ENCODE measurements around the gene CORO2A.

CORO2A gene

GRCh38 chr9:98218562-98219363 lies 26.3 kb upstream of the CORO2A start:
- no peak for DNase-seq

GRCh38 chr9:98217255-98217654 lies 24.8 kb upstream of the CORO2A start:
- DNase-seq, result no peak

- DNase-seq, result no peak
Measured at GRCh38 chr9:98216391-98216790, 24.0 kb upstream of the CORO2A start.

GRCh38 chr9:98215821-98216220 lies 23.4 kb upstream of the CORO2A start:
- peak; percentile 26 for DNase-seq

GRCh38 chr9:98215271-98215670 lies 22.8 kb upstream of the CORO2A start:
- DNase-seq, result no peak

- no peak for DNase-seq
Measured at GRCh38 chr9:98214811-98215210, 22.4 kb upstream of the CORO2A start.

GRCh38 chr9:98211260-98211659 lies 18.8 kb upstream of the CORO2A start:
- DNase-seq, result no peak

- no peak for DNase-seq
Measured at GRCh38 chr9:98210435-98210834, 18.0 kb upstream of the CORO2A start.

GRCh38 chr9:98209530-98209929 lies 17.1 kb upstream of the CORO2A start:
- DNase-seq, result no peak

- DNase-seq, result no peak
Measured at GRCh38 chr9:98208635-98209034, 16.2 kb upstream of the CORO2A start.

- no peak for DNase-seq
Measured at GRCh38 chr9:98207606-98208005, 15.2 kb upstream of the CORO2A start.

- no peak for DNase-seq
Measured at GRCh38 chr9:98206754-98207153, 14.3 kb upstream of the CORO2A start.

- DNase-seq, result no peak
Measured at GRCh38 chr9:98204692-98205091, 12.3 kb upstream of the CORO2A start.

GRCh38 chr9:98203153-98203552 lies 10.7 kb upstream of the CORO2A start:
- no peak for DNase-seq

GRCh38 chr9:98202252-98202651 lies 9.8 kb upstream of the CORO2A start:
- no peak for DNase-seq

GRCh38 chr9:98201749-98202148 lies 9.3 kb upstream of the CORO2A start:
- no peak for DNase-seq

- DNase-seq, result no peak
Measured at GRCh38 chr9:98201102-98201501, 8.7 kb upstream of the CORO2A start.

GRCh38 chr9:98199388-98200033 lies 7.1 kb upstream of the CORO2A start:
- DNase-seq, result no peak

GRCh38 chr9:98195671-98196070 lies 3.2 kb upstream of the CORO2A start:
- no peak for DNase-seq

GRCh38 chr9:98193336-98193944 lies 1.0 kb upstream of the CORO2A start:
- no peak for DNase-seq

GRCh38 chr9:98191671-98192502 lies 550 bp downstream of the CORO2A start:
- DNase-seq, result peak; percentile 41

GRCh38 chr9:98191181-98191608 lies 1.2 kb downstream of the CORO2A start:
- DNase-seq, result no peak

- no peak for DNase-seq
Measured at GRCh38 chr9:98190757-98191105, 1.7 kb downstream of the CORO2A start.

Measured in CD4-positive, alpha-beta T cell treated with Interleukin-10 for 1 hour (primary cell).